ENCODE data around the gene SASH1. TPM values are rescaled to one million over a fixed set of nuclear protein-coding genes. Genes with fewer than 3 reads are reported as not detected.

Gene SASH1
- total RNA-seq, 1 experiment from 2014 or later, result 6.6 TPM

DNA sequence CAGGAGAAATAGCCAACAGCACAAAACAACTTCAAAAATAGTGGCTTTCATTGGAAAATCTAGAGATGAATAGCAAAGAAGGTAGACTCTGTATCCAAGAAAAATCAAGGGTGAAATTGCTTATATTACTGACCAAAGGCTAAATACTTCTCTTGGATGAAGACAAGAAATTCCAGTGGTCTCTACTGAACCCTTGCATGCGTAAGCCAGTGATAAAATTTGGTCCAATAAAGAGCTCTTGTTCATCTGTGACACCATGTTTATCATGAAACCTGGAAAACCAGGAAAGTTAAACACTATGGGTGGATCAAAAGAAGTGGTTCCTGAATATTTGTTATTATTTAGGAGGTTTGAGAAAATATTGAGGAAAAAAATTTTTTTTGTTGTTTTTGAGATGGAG is 25.6 kb upstream of the SASH1 start:
- Histone ChIP-seq H3K4me1 (ENCODE audit: control insufficient read depth, insufficient read depth, low read length) (no peaks in the 10 kb centered on the region), H3K27ac (ENCODE audit: low read length) (no peak overlapping the region), H3K9me3 (ENCODE audit: control insufficient read depth, insufficient read depth, low read depth, low read length) (no peaks in the 10 kb centered on the region), H3K27me3 (ENCODE audit: control insufficient read depth, insufficient read depth, low read length) (no peaks in the 10 kb centered on the region), H3K4me3 (ENCODE audit: low read depth in 2 of 2, low read length in 2 of 2) (no peak overlapping the region), H3K36me3 (ENCODE audit: control insufficient read depth, insufficient read depth, low read length) (no peaks in the 10 kb centered on the region)
- CTCF ChIA-PET, result no interaction called here
- intact Hi-C loops (cut with micrococcal nuclease; ENCODE audit: unreplicated experiment) (no loop called here), in situ Hi-C loops (cut with HindIII; ENCODE audit: low pct_unique_long_range_greater_than_20kb, low sequenced_read_pairs) (no loop called here)
- ATAC-seq (no peak), DNase-seq (ENCODE audit: low read depth, low spot score) (no peak)
- BruUV-seq (replicated peaks), result no TSS peak
- no peak for TF ChIP-seq POLR2AphosphoS5 (IDR thresholded peaks at IDR 0.05; ENCODE audit: low read depth, low read length)
- TF ChIP-seq, protein P1, sequence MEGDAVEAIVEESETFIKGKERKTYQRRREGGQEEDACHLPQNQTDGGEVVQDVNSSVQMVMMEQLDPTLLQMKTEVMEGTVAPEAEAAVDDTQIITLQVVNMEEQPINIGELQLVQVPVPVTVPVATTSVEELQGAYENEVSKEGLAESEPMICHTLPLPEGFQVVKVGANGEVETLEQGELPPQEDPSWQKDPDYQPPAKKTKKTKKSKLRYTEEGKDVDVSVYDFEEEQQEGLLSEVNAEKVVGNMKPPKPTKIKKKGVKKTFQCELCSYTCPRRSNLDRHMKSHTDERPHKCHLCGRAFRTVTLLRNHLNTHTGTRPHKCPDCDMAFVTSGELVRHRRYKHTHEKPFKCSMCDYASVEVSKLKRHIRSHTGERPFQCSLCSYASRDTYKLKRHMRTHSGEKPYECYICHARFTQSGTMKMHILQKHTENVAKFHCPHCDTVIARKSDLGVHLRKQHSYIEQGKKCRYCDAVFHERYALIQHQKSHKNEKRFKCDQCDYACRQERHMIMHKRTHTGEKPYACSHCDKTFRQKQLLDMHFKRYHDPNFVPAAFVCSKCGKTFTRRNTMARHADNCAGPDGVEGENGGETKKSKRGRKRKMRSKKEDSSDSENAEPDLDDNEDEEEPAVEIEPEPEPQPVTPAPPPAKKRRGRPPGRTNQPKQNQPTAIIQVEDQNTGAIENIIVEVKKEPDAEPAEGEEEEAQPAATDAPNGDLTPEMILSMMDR (IDR thresholded peaks at IDR 0.05), result no peak
- TF ChIP-seq SIN3A (IDR thresholded peaks at IDR 0.05; ENCODE audit: borderline replicate concordance, insufficient read depth, low read depth, low read length), result no peak
- TF ChIP-seq, protein P2, sequence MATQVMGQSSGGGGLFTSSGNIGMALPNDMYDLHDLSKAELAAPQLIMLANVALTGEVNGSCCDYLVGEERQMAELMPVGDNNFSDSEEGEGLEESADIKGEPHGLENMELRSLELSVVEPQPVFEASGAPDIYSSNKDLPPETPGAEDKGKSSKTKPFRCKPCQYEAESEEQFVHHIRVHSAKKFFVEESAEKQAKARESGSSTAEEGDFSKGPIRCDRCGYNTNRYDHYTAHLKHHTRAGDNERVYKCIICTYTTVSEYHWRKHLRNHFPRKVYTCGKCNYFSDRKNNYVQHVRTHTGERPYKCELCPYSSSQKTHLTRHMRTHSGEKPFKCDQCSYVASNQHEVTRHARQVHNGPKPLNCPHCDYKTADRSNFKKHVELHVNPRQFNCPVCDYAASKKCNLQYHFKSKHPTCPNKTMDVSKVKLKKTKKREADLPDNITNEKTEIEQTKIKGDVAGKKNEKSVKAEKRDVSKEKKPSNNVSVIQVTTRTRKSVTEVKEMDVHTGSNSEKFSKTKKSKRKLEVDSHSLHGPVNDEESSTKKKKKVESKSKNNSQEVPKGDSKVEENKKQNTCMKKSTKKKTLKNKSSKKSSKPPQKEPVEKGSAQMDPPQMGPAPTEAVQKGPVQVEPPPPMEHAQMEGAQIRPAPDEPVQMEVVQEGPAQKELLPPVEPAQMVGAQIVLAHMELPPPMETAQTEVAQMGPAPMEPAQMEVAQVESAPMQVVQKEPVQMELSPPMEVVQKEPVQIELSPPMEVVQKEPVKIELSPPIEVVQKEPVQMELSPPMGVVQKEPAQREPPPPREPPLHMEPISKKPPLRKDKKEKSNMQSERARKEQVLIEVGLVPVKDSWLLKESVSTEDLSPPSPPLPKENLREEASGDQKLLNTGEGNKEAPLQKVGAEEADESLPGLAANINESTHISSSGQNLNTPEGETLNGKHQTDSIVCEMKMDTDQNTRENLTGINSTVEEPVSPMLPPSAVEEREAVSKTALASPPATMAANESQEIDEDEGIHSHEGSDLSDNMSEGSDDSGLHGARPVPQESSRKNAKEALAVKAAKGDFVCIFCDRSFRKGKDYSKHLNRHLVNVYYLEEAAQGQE (IDR thresholded peaks at IDR 0.05; ENCODE audit: insufficient read depth in 1 of 2, low read depth in 2 of 2, low read length in 1 of 2), result no peak
- TF ChIP-seq TCF7L2 (IDR thresholded peaks at IDR 0.05; ENCODE audit: low read depth, low read length), result no peak
- POLR2A ChIA-PET, result no interaction called here

DNA sequence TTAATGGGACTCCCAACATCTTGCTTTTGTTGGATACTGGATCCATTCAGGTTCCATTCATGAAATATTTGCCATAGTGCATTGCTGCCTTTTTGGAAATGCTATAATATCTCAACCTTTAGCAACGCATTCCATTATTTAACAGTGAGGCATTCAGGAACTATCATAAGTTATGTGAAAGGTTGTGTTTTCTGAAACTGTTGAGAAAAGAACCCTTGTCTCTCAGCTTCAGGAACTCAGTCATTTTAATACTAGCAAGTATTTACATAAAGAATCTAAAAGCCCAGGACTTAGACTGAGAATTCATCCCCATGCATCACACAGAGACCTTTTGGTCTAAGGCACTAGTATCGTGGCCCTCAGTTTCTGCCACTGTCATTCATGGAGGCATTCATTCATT is 24.9 kb upstream of the SASH1 start:
- intact Hi-C loops (cut with micrococcal nuclease; ENCODE audit: unreplicated experiment) (no loop called here), in situ Hi-C loops (cut with HindIII; ENCODE audit: low pct_unique_long_range_greater_than_20kb, low sequenced_read_pairs) (no loop called here)
- Histone ChIP-seq H3K4me3 (ENCODE audit: low read depth in 2 of 2, low read length in 2 of 2) (no peak overlapping the region), H3K4me1 (ENCODE audit: control insufficient read depth, insufficient read depth, low read length) (no peaks in the 10 kb centered on the region), H3K27ac (ENCODE audit: low read length) (no peak overlapping the region), H3K27me3 (ENCODE audit: control insufficient read depth, insufficient read depth, low read length) (no peaks in the 10 kb centered on the region), H3K9me3 (ENCODE audit: control insufficient read depth, insufficient read depth, low read depth, low read length) (no peaks in the 10 kb centered on the region), H3K36me3 (ENCODE audit: control insufficient read depth, insufficient read depth, low read length) (no peaks in the 10 kb centered on the region)
- DNase-seq (ENCODE audit: low read depth, low spot score) (no peak), ATAC-seq (no peak)
- TF ChIP-seq, protein P2 (IDR thresholded peaks at IDR 0.05; ENCODE audit: insufficient read depth in 1 of 2, low read depth in 2 of 2, low read length in 1 of 2), result no peak
- no peak for TF ChIP-seq SIN3A (IDR thresholded peaks at IDR 0.05; ENCODE audit: borderline replicate concordance, insufficient read depth, low read depth, low read length)
- TF ChIP-seq POLR2AphosphoS5 (IDR thresholded peaks at IDR 0.05; ENCODE audit: low read depth, low read length), result no peak
- no peak for TF ChIP-seq TCF7L2 (IDR thresholded peaks at IDR 0.05; ENCODE audit: low read depth, low read length)
- TF ChIP-seq, protein P1 (IDR thresholded peaks at IDR 0.05), result no peak
- no TSS peak for BruUV-seq (replicated peaks)
- ChIA-PET CTCF (no interaction called here), POLR2A (no interaction called here)
